Activated CD4-positive, alpha-beta T cell treated with anti-CD3 and anti-CD28 coated beads, Interleukin-2, amount 50 U/mL, for 1 hour (primary cell): ENCODE results near the gene KLHDC8B.

ENCODE experiments used
- DNase-seq: peaks from one replicate; pipeline ENCODE4 v3.0.0-alpha.2; 2020

KLHDC8B gene

GRCh38 chr3:49161197-49161596, 10.2 kb upstream of the KLHDC8B start:
- no peak for DNase-seq

GRCh38 chr3:49161808-49162530, 9.4 kb upstream of the KLHDC8B start:
- DNase-seq = no peak

- DNase-seq = no peak
Measured at GRCh38 chr3:49162751-49163419, 8.5 kb upstream of the KLHDC8B start.

- no peak for DNase-seq
Measured at GRCh38 chr3:49163609-49164008, 7.8 kb upstream of the KLHDC8B start.

GRCh38 chr3:49164983-49165720, 6.2 kb upstream of the KLHDC8B start:
- no peak for DNase-seq

GRCh38 chr3:49165771-49166751, 5.3 kb upstream of the KLHDC8B start, which contains the start of gene CCDC71:
CCDC71 (minus strand) TSS chr3:49166331; CDS start chr3:49164208, 2,123 bp downstream.
- peak; percentile 67 for DNase-seq

GRCh38 chr3:49166752-49167556, 4.4 kb upstream of the KLHDC8B start:
- DNase-seq = no peak

- no peak for DNase-seq
Measured at GRCh38 chr3:49170744-49171118, 667 bp upstream of the KLHDC8B start.

GRCh38 chr3:49171775-49172500, 540 bp downstream of the KLHDC8B start:
- no peak for DNase-seq

GRCh38 chr3:49172551-49173041, 1.2 kb downstream of the KLHDC8B start:
- no peak for DNase-seq

GRCh38 chr3:49173116-49173791, 1.9 kb downstream of the KLHDC8B start:
- no peak for DNase-seq

- DNase-seq = no peak
Measured at GRCh38 chr3:49173792-49174170, 2.4 kb downstream of the KLHDC8B start.

GRCh38 chr3:49174397-49174985, 3.1 kb downstream of the KLHDC8B start:
- no peak for DNase-seq

GRCh38 chr3:49175530-49175929, 4.1 kb downstream of the KLHDC8B start:
- DNase-seq = no peak

GRCh38 chr3:49177073-49177472, 5.7 kb downstream of the KLHDC8B start:
- no peak for DNase-seq

GRCh38 chr3:49180116-49180515, 8.7 kb downstream of the KLHDC8B start:
- no peak for DNase-seq

- DNase-seq = no peak
Measured at GRCh38 chr3:49181351-49181750, 10.0 kb downstream of the KLHDC8B start.

- DNase-seq = no peak
Measured at GRCh38 chr3:49182682-49183081, 11.3 kb downstream of the KLHDC8B start.

GRCh38 chr3:49183873-49184272, 12.5 kb downstream of the KLHDC8B start:
- no peak for DNase-seq

- no peak for DNase-seq
Measured at GRCh38 chr3:49191741-49192140, 20.3 kb downstream of the KLHDC8B start.
